C4-2B (cell line): ENCODE data around the gene AMHR2.
"Not testable (repeated sequence)": the region's sequence is repeated elsewhere in the genome, so short reads cannot be mapped to it uniquely, and the experiment has no call there.

ENCODE experiments used
- H3K27ac ChIP-seq: fragments of 450-650 bp; 2 replicates; pipeline ENCODE4 v1.5.1; 2017
- CTCF ChIP-seq: fragments of 450-650 bp; conservative IDR thresholded peaks from 2 replicates; pipeline ENCODE4 v1.5.1; 2017; ENCODE audit warnings: mild to moderate bottlenecking
- ZFX ChIP-seq: fragments of 450-650 bp; IDR thresholded peaks from 2 replicates; pipeline ENCODE4 v1.6.1; 2017

AMHR2 gene

GRCh38 chr12:53402871-53403270 is 20.8 kb upstream of the AMHR2 start:
- H3K27ac ChIP-seq = no peak overlapping the region
- TF ChIP-seq CTCF = no peak
- no peak for TF ChIP-seq ZFX

DNA sequence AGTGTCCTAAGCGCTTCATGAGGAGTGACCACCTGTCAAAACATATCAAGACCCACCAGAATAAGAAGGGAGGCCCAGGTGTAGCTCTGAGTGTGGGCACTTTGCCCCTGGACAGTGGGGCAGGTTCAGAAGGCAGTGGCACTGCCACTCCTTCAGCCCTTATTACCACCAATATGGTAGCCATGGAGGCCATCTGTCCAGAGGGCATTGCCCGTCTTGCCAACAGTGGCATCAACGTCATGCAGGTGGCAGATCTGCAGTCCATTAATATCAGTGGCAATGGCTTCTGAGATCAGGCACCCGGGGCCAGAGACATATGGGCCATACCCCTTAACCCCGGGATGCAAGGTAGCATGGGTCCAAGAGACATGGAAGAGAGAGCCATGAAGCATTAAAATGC is 12.7 kb upstream of the AMHR2 start:
- TF ChIP-seq ZFX (no peak), CTCF (no peak)
- no peak overlapping the region for H3K27ac ChIP-seq

DNA sequence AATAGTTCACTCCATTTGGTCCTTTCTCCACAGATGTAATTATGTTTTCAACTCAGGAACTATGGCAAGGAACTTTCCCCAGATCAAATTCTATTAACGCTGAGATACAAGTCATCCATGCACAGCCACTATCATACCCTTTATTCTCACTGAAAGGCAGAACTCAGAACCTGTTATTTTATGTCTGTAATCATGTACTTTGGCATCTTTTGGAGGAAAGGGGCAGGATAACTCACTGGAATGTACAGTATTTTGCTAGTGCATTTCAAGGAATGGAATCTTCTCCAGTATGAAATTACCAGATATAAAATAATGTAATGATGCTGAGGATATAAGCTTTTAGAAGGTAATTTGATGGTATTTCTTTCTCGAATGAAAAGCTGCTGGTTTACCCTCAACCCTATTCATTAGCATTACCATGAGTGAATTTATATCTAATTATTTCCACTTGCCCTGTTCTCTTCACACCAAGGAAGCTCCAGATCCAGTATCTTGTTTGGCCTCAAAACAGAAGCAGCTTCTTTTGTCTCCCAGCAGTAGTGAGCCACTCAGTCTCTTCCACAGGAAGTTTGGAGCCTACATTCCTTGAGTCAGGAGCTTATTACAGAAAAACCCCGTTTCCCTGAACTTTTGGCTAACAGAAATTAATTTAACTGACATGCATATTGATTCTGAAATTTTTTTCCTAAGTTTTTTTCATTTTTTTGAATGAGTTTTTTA is 10.0 kb upstream of the AMHR2 start:
- H3K27ac ChIP-seq = no peak overlapping the region
- TF ChIP-seq ZFX (no peak), CTCF (no peak)

DNA sequence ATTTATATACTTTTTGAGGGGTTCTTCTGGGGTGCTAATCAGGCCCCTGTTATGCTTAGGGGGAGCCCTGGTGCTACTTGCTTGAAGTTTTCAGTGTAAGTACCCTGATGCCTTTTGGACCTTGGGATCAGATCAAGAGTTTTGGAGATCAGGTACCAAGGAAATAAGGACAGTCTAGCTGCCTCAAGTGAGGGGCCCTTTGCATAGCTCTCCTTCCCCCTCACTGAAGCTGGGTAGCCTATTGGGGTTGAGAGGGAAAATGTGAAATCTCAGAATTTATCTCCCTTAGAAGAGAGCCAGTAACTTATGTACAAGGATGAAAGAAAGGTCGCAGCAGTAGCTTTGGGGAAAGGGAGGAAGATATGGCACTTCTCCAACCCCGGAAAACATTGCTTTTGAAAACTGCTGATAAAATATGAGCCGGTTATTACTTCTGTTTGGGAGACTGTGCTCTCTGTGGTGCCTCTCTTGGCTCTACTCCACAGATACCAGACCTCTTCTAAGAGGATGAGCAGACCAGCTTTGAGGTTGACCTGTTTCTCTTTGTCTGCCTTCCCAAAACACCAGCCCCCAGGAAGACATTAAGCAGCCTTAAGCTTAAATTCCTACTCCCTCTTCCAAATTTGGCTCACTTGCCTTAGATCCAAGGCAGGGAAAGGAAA is 8.8 kb upstream of the AMHR2 start:
- H3K27ac ChIP-seq = no peak overlapping the region
- TF ChIP-seq ZFX (no peak), CTCF (no peak)

- not testable (repeated sequence) for H3K27ac ChIP-seq
Measured at GRCh38 chr12:53415752-53416389, 7.8 kb upstream of the AMHR2 start.

DNA sequence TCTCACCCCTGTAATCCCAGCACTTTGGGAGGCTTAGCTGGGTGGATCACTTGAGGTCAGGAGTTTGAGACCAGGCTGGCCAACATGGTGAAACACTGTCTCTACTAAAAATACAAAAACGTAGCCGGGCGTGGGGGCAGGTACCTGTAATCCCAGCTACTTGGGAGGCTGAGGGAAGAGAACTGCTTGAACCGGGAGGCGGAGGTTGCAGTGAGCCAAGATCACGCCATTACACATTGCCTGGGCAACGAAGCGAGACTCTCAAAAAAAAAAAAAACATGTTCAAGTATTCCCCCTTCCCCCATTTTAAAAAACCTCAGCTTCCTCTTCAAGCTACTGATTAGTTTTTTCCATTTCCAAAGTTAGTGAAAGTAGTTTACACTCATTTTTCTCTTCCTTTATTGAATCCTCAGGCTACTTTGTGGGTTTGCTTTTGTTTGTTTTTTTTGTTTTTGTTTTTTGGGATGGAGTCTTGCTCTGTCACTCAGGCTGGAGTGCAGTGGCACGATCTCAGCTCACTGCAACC is 6.3 kb upstream of the AMHR2 start:
- not testable (repeated sequence) for H3K27ac ChIP-seq

GRCh38 chr12:53418221-53418620 is 5.4 kb upstream of the AMHR2 start:
- H3K27ac ChIP-seq = no peak overlapping the region
- no peak for TF ChIP-seq ZFX
- no peak for TF ChIP-seq CTCF

- no peak overlapping the region for H3K27ac ChIP-seq
- TF ChIP-seq ZFX = no peak
- no peak for TF ChIP-seq CTCF
Measured at GRCh38 chr12:53419756-53420155, 3.9 kb upstream of the AMHR2 start.

DNA sequence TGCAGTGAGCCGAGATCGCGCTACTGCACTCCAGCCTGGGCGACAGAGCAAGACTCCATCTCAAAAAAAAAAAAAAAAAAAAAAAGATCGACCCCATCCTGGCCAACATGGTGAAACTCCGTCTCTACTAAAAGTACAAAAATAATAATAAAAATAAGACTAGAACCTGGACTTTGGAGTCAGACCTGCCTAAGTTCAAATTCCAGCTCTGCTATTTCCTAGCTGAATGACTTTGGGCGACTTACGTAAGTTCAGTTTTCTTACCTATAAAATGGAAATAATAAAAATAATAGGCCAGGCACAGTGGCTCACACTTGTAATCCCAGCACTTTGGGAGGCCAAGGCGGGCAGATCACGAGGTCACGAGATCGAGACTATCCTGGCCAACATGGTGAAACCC is 1.4 kb upstream of the AMHR2 start:
- H3K27ac ChIP-seq = not testable (repeated sequence)
